Gastroesophageal sphincter (tissue), 3 donors: ENCODE results near the gene ZNF622.

Source experiments
- CTCF ChIP-seq, 4 experiments: fragments of 200-600 bp in 2 of 4; fragments of 450-650 bp in 2 of 4; sonication (generic) in 1 of 4; IDR thresholded peaks; one replicate each; pipeline ENCODE4 v1.5.1; 2017 to 2019; ENCODE audit warnings: antibody characterized with exemption in 4 of 4, mild to moderate bottlenecking in 2 of 4, moderate library complexity in 2 of 4
- EP300 ChIP-seq: sonication (generic); formaldehyde crosslinking; IDR thresholded peaks from one replicate; pipeline ENCODE4 v1.6.1; 2017; ENCODE audit warnings: antibody characterized with exemption, mild to moderate bottlenecking
- POLR2A ChIP-seq, 2 donors: fragments of 450-650 bp; IDR thresholded peaks; one replicate each; pipeline ENCODE4 v1.6.1; 2017; ENCODE audit warnings: antibody characterized with exemption in 2 of 2, mild to moderate bottlenecking in 2 of 2, moderate library complexity in 1 of 2
- POLR2AphosphoS5 ChIP-seq: sonication (generic); formaldehyde crosslinking; IDR thresholded peaks from one replicate; pipeline ENCODE4 v1.6.1; 2017; ENCODE audit warnings: antibody characterized with exemption

DNA sequence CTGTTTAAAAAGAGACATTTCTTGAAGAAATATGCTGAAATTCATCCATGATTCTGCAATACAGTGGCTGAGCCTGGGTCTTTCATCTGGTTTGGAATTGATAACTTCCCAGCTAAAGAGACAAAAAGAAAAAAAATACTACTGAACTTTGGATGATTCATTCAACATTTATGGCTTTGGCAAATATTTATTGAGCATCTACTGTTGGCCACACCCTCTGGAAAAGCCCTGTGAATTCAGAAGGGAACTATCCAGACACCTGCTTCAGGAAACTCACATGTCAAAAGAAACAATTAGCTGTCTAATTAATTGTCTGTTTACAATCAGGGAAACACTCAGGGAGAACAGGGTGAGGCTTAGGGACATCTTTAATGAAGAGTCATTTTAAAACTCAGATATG is 17.8 kb upstream of the ZNF622 start:
- no peak for TF ChIP-seq CTCF (IDR thresholded peaks at IDR 0.05)
- TF ChIP-seq POLR2A (IDR thresholded peaks at IDR 0.05) = no peak
- no peak for TF ChIP-seq POLR2AphosphoS5
- no peak for TF ChIP-seq EP300
